ENCODE measurements around the gene TMEM243. TPM values are rescaled to one million over a fixed set of nuclear protein-coding genes. Genes with fewer than 3 reads are reported as not detected.

The TMEM243 gene
- total and polyA plus RNA-seq, 10 of the 15 experiments (the other 5 are each of a cell fraction or from before 2014, with no cell fraction given), result 47.8 to 170 (median 77.9) TPM

- Histone ChIP-seq H3K36me3 (ENCODE audit: control insufficient read depth in 2 of 2, insufficient read depth in 2 of 2, low read length in 1 of 2) (no peaks in the 10 kb centered on the region), H3K27me3 (replicated peaks in 1 of 2; ENCODE audit: control insufficient read depth in 2 of 2, insufficient read depth in 2 of 2, low read length in 1 of 2) (no peaks in the 10 kb centered on the region), H3K4me1 (ENCODE audit: control insufficient read depth, insufficient read depth, low read length) (no peaks in the 10 kb centered on the region), H3K4me3 (no peak overlapping the region), H3K9ac (ENCODE audit: control insufficient read depth, insufficient read depth, low read length) (no peak overlapping the region), H3K79me2 (ENCODE audit: control insufficient read depth, insufficient read depth, low read length) (no peaks in the 10 kb centered on the region), H4K20me1 (ENCODE audit: control insufficient read depth, insufficient read depth) (no peaks in the 10 kb centered on the region), H2AFZ (ENCODE audit: control insufficient read depth, low read depth, low read length) (no peak overlapping the region), H3K4me2 (ENCODE audit: control insufficient read depth, insufficient read depth) (no peak overlapping the region), H3K27ac (ENCODE audit: control insufficient read depth, insufficient read depth) (no peak overlapping the region), H3K9me3 (replicated peaks; ENCODE audit: control insufficient read depth, insufficient read depth, low read length) (no peaks in the 10 kb centered on the region; the same call in 1 of the 3 replicates)
- FAIRE-seq (no peak), DNase-seq (ENCODE audit: low read depth, low spot score) (no peak), ATAC-seq (no peak)
- intact Hi-C loops (cut with micrococcal nuclease; ENCODE audit: unreplicated experiment), result no loop called here
- POLR2A ChIA-PET, result no interaction called here
- no TSS peak for BruUV-seq (replicated peaks)
- in situ Hi-C loops (cut with MboI), result loop anchor here (5.0 kb wide), 1 partner anchor 303 kb away; no protein-coding TSS in a partner anchor
- CTCF ChIA-PET, result interaction anchor here (0.8 to 1.4 kb wide), 4 partner anchors 16 to 113 kb away, joined by 3 to 4 read pairs (median 3); partner anchors contain the start of gene TMEM243
- SMC1A ChIA-PET (ENCODE audit: uncharacterized antibody, unreplicated experiment), result interaction anchor here (1.0 to 1.6 kb wide), 3 partner anchors 13 to 307 kb away, joined by 3 to 6 read pairs (median 5); no protein-coding TSS in a partner anchor
- RAD21 ChIA-PET (ENCODE audit: unreplicated experiment), result no interaction called here
- no peak for TF ChIP-seq GABPA (IDR thresholded peaks at IDR 0.05; ENCODE audit: low read depth)
- TF ChIP-seq SRF (IDR thresholded peaks at IDR 0.05; ENCODE audit: low read depth in 2 of 2, low read length in 2 of 2), result no peak
- TF ChIP-seq STAT3 (IDR thresholded peaks at IDR 0.05; ENCODE audit: low read depth, low read length), result no peak
- no peak for TF ChIP-seq ZBTB33 (IDR thresholded peaks at IDR 0.05)
- TF ChIP-seq ASH2L (IDR thresholded peaks at IDR 0.05; ENCODE audit: borderline replicate concordance, low read depth), result no peak
- no peak for TF ChIP-seq TCF7 (IDR thresholded peaks at IDR 0.05; ENCODE audit: borderline replicate concordance)
- no peak for TF ChIP-seq ETV6 (conservative IDR thresholded peaks at IDR 0.05 in 1 of 2, IDR thresholded peaks at IDR 0.05 in 1 of 2; ENCODE audit: borderline replicate concordance in 1 of 2, low read depth in 1 of 2)
- no peak for TF ChIP-seq PBX3 (IDR thresholded peaks at IDR 0.05; ENCODE audit: insufficient replicate concordance, low read depth, low read length)
- TF ChIP-seq ZSCAN29 (IDR thresholded peaks at IDR 0.05), result no peak
- no peak for TF ChIP-seq REST (IDR thresholded peaks at IDR 0.05; ENCODE audit: low read depth, low read length)
- TF ChIP-seq YBX1 (IDR thresholded peaks at IDR 0.05), result no peak
- TF ChIP-seq E2F4 (IDR thresholded peaks at IDR 0.05; ENCODE audit: low read depth, low read length), result no peak
- no peak for TF ChIP-seq SIN3A (IDR thresholded peaks at IDR 0.05; ENCODE audit: low read depth, low read length)
- no peak for TF ChIP-seq IKZF1 (conservative IDR thresholded peaks at IDR 0.05)
- TF ChIP-seq ZNF622 (IDR thresholded peaks at IDR 0.05), result no peak
- no peak for TF ChIP-seq RB1 (IDR thresholded peaks at IDR 0.05; ENCODE audit: borderline replicate concordance)
- TF ChIP-seq ELK1 (IDR thresholded peaks at IDR 0.05; ENCODE audit: low read depth, low read length), result no peak
Observed at GRCh38 chr7:87234949-87235348, 15.4 kb upstream of the TMEM243 start.

Measured in GM12878 (cell line).